ENCODE data around the gene STRBP.
"Not testable (repeated sequence)": the region's sequence is repeated elsewhere in the genome, so short reads cannot be mapped to it uniquely, and the experiment has no call there.

Gene STRBP

GRCh38 chr9:123191260-123191659 is 77.1 kb downstream of the STRBP start:
- no peak for DNase-seq (ENCODE audit: low read depth)

- no peak for DNase-seq (ENCODE audit: low read depth)
Measured at GRCh38 chr9:123187131-123187530, 81.3 kb downstream of the STRBP start.

- DNase-seq (ENCODE audit: low read depth) = not testable (repeated sequence)
Measured at GRCh38 chr9:123186029-123186428, 82.4 kb downstream of the STRBP start.

GRCh38 chr9:123176949-123177348 is 91.4 kb downstream of the STRBP start:
- DNase-seq (ENCODE audit: low read depth) = no peak

- peak; percentile 1 for DNase-seq (ENCODE audit: low read depth)
Measured at GRCh38 chr9:123175854-123176629, 92.3 kb downstream of the STRBP start.

- no peak for DNase-seq (ENCODE audit: low read depth)
Measured at GRCh38 chr9:123174887-123175518, 93.4 kb downstream of the STRBP start.

GRCh38 chr9:123174079-123174478 is 94.3 kb downstream of the STRBP start:
- no peak for DNase-seq (ENCODE audit: low read depth)

GRCh38 chr9:123169926-123170325 is 98.5 kb downstream of the STRBP start:
- DNase-seq (ENCODE audit: low read depth) = no peak

- no peak for DNase-seq (ENCODE audit: low read depth)
Measured at GRCh38 chr9:123168586-123168985, 99.8 kb downstream of the STRBP start.

GRCh38 chr9:123167474-123167873 is 100.9 kb downstream of the STRBP start:
- no peak for DNase-seq (ENCODE audit: low read depth)

GRCh38 chr9:123165813-123166212 is 102.6 kb downstream of the STRBP start:
- no peak for DNase-seq (ENCODE audit: low read depth)

- no peak for DNase-seq (ENCODE audit: low read depth)
Measured at GRCh38 chr9:123164285-123164684, 104.1 kb downstream of the STRBP start.

- DNase-seq (ENCODE audit: low read depth) = no peak
Measured at GRCh38 chr9:123162791-123163345, 105.5 kb downstream of the STRBP start.

GRCh38 chr9:123162360-123162759 is 106.0 kb downstream of the STRBP start:
- DNase-seq (ENCODE audit: low read depth) = no peak

GRCh38 chr9:123157221-123157620 is 111.2 kb downstream of the STRBP start:
- DNase-seq (ENCODE audit: low read depth) = peak; percentile 4

GRCh38 chr9:123150708-123151503 is 117.5 kb downstream of the STRBP start:
- DNase-seq (ENCODE audit: low read depth) = peak; percentile 22

GRCh38 chr9:123149067-123149466 is 119.3 kb downstream of the STRBP start:
- no peak for DNase-seq (ENCODE audit: low read depth)

GRCh38 chr9:123138163-123138562 is 130.2 kb downstream of the STRBP start:
- DNase-seq (ENCODE audit: low read depth) = no peak

- DNase-seq (ENCODE audit: low read depth) = no peak
Measured at GRCh38 chr9:123135430-123135829, 133.0 kb downstream of the STRBP start.

GRCh38 chr9:123132696-123133095 is 135.7 kb downstream of the STRBP start:
- DNase-seq (ENCODE audit: low read depth) = no peak

- no peak for DNase-seq (ENCODE audit: low read depth)
Measured at GRCh38 chr9:123131993-123132392, 136.4 kb downstream of the STRBP start.

- DNase-seq (ENCODE audit: low read depth) = peak; percentile 52
Measured at GRCh38 chr9:123131258-123131657, 137.1 kb downstream of the STRBP start.

GRCh38 chr9:123129423-123129822 is 139.0 kb downstream of the STRBP start:
- peak; percentile 51 for DNase-seq (ENCODE audit: low read depth)
